ENCODE measurements around the gene EFTUD2.

DNA sequence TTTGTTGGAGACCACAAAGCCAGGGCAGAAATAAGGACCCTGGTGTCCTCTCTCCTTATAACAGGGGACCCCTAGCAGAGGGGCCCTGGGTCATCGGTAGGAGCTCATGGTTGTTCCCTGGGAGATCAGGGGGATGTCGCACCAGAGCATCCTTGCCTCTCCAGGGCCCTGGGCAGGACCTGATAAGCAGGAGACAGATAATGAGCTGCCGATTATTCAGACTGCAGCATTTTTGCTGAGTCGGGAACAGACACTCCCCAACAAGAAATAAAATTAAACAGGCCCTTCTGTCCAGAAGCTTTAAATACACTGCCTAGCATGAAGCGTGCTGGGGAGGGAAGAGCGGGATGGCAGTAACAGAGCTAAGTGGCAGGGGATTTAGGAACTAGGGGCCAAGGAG, 31.4 kb upstream of the EFTUD2 start:
- TF ChIP-seq, protein P1, sequence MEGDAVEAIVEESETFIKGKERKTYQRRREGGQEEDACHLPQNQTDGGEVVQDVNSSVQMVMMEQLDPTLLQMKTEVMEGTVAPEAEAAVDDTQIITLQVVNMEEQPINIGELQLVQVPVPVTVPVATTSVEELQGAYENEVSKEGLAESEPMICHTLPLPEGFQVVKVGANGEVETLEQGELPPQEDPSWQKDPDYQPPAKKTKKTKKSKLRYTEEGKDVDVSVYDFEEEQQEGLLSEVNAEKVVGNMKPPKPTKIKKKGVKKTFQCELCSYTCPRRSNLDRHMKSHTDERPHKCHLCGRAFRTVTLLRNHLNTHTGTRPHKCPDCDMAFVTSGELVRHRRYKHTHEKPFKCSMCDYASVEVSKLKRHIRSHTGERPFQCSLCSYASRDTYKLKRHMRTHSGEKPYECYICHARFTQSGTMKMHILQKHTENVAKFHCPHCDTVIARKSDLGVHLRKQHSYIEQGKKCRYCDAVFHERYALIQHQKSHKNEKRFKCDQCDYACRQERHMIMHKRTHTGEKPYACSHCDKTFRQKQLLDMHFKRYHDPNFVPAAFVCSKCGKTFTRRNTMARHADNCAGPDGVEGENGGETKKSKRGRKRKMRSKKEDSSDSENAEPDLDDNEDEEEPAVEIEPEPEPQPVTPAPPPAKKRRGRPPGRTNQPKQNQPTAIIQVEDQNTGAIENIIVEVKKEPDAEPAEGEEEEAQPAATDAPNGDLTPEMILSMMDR (IDR thresholded peaks at IDR 0.05): no peak
- TF ChIP-seq POLR2A (IDR thresholded peaks at IDR 0.05): no peak

All from body of pancreas (tissue), 4 donors.